Loucy (cell line): ENCODE data around the gene GAS6.

ENCODE experiments used
- CTCF ChIP-seq: fragments of 200-600 bp; sonication (generic); conservative IDR thresholded peaks from 2 replicates; pipeline ENCODE4 v1.5.1; 2014; ENCODE audit warnings: mild to moderate bottlenecking, antibody characterized with exemption, low read length
- EZH2phosphoT487 ChIP-seq: fragments of 200-600 bp; IDR thresholded peaks from 2 replicates; pipeline ENCODE4 v1.6.1; 2018; ENCODE audit warnings: antibody characterized with exemption, mild to moderate bottlenecking, moderate library complexity, borderline replicate concordance

GRCh38 chr13:113901642-113902041, 37.8 kb upstream of the GAS6 start:
- no peak for TF ChIP-seq CTCF
- no peak for TF ChIP-seq EZH2phosphoT487
